ENCODE results near the gene CYP2C9.

- no peak for TF ChIP-seq CTCF (IDR thresholded peaks at IDR 0.05; ENCODE audit: low read depth, low read length, poor library complexity, severe bottlenecking)
- no peak for TF ChIP-seq EZH2phosphoT487 (IDR thresholded peaks at IDR 0.05; ENCODE audit: borderline replicate concordance, low read length)
These were observed 88.0 kb downstream of the CYP2C9 start for GRCh38 chr10:95026461-95026860.

Measured in DOHH2 (cell line).